Kidney epithelial cell (primary cell): ENCODE results near the gene STXBP6. TPM values are rescaled to one million over a fixed set of nuclear protein-coding genes. Genes with fewer than 3 reads are reported as not detected.

Experiments used
- DNase-seq: peaks from one replicate; pipeline ENCODE4 v3.0.0-alpha.2; 2010; ENCODE audit warnings: low read depth
- H3K27me3 ChIP-seq: 2 replicates; pipeline ENCODE4 v1.6.0; 2011; ENCODE audit warnings: low read length; ENCODE audit not compliant: control insufficient read depth, insufficient read depth
- H3K36me3 ChIP-seq: 2 replicates; pipeline ENCODE4 v1.5.1; 2011; ENCODE audit warnings: low read length; ENCODE audit not compliant: control insufficient read depth, insufficient read depth
- H3K4me3 ChIP-seq: 2 replicates; pipeline ENCODE4 v1.5.1; 2011; ENCODE audit warnings: low read depth, mild to moderate bottlenecking, control low read depth, low read length
- CTCF ChIP-seq: IDR thresholded peaks from 2 replicates; pipeline ENCODE4 v1.5.1; 2011; ENCODE audit warnings: mild to moderate bottlenecking, moderate library complexity, low read length, control low read depth, inconsistent platforms; ENCODE audit not compliant: insufficient read depth, poor library complexity, severe bottlenecking
- total RNA-seq: library from RNA; depleted of rRNA; stranded (reverse); fragments of >200 nt; gene quantifications from 2 replicates; pipeline ENCODE4 v1.2.3, GENCODE V29; 2015

STXBP6 gene
- total RNA-seq, 1 donor from 2014 or later: 0.38 TPM

GRCh38 chr14:24848102-24848790 is 201.7 kb downstream of the STXBP6 start:
- no peak for DNase-seq
- TF ChIP-seq CTCF: no peak
- no peaks in the 10 kb centered on the region for H3K27me3 ChIP-seq
- H3K4me3 ChIP-seq: no peak overlapping the region
- no peaks in the 10 kb centered on the region for H3K36me3 ChIP-seq

GRCh38 chr14:24847568-24848095 is 202.3 kb downstream of the STXBP6 start:
- no peak for TF ChIP-seq CTCF
- Histone ChIP-seq H3K4me3 (no peak overlapping the region), H3K27me3 (no peaks in the 10 kb centered on the region), H3K36me3 (no peaks in the 10 kb centered on the region)
- no peak for DNase-seq

- Histone ChIP-seq H3K36me3 (no peaks in the 10 kb centered on the region), H3K4me3 (no peak overlapping the region), H3K27me3 (no peaks in the 10 kb centered on the region)
- DNase-seq: no peak
- no peak for TF ChIP-seq CTCF
Observed at GRCh38 chr14:24846261-24846660, 203.7 kb downstream of the STXBP6 start.

- TF ChIP-seq CTCF: no peak
- Histone ChIP-seq H3K4me3 (no peak overlapping the region), H3K36me3 (no peaks in the 10 kb centered on the region), H3K27me3 (no peaks in the 10 kb centered on the region)
- no peak for DNase-seq
Observed at GRCh38 chr14:24845851-24846250, 204.1 kb downstream of the STXBP6 start.

GRCh38 chr14:24844011-24844410 is 205.9 kb downstream of the STXBP6 start:
- no peak for TF ChIP-seq CTCF
- Histone ChIP-seq H3K27me3 (no peaks in the 10 kb centered on the region), H3K36me3 (no peaks in the 10 kb centered on the region), H3K4me3 (no peak overlapping the region)
- DNase-seq: no peak

GRCh38 chr14:24843494-24843893 is 206.5 kb downstream of the STXBP6 start:
- no peak for TF ChIP-seq CTCF
- H3K36me3 ChIP-seq: no peaks in the 10 kb centered on the region
- no peak overlapping the region for H3K4me3 ChIP-seq
- H3K27me3 ChIP-seq: no peaks in the 10 kb centered on the region
- no peak for DNase-seq
